Right ventricle myocardium inferior (tissue), 1 donor: Measurements from ENCODE around the gene HMGXB4. TPM values are rescaled to one million over a fixed set of nuclear protein-coding genes. Genes with fewer than 3 reads are reported as not detected.

ENCODE experiments used
- ATAC-seq: fragments of 200-7000 bp; cut with Tn5 transposase; one replicate; pipeline ENCODE4 v1.9.1; 2020; ENCODE audit warnings: mild to moderate bottlenecking, moderate library complexity
- DNase-seq: peaks from one replicate; pipeline ENCODE4 v3.0.0; 2021; ENCODE audit errors: missing footprints
- intact Hi-C: fragments of 100-400 bp; cut with DNase I; formaldehyde crosslinking; loops from one replicate; pipeline ENCODE4 v1.11.0; 2022
- total RNA-seq: library from RNA; stranded (reverse); fragmentation: NEBNext Ultra II Directional; extraction: Animal tissue kit (Norgen Biotek cat#: 25700); gene quantifications from one replicate; pipeline ENCODE4 v1.2.1, GENCODE V29; 2021
- donor health status: DM: no; HTN: yes; CAD: no; lungs with severe emphysema.

The HMGXB4 gene
- total RNA-seq, 1 donor from 2014 or later, result 9.4 TPM

GRCh38 chr22:35319244-35319985 lies 62.1 kb downstream of the HMGXB4 start:
- DNase-seq (peak; percentile 30), ATAC-seq (no peak)
- intact Hi-C loops, result no loop called here

- ATAC-seq (peak; percentile 76), DNase-seq (peak; percentile 74)
- intact Hi-C loops, result no loop called here
Measured at GRCh38 chr22:35322126-35322525, 64.8 kb downstream of the HMGXB4 start.

DNA sequence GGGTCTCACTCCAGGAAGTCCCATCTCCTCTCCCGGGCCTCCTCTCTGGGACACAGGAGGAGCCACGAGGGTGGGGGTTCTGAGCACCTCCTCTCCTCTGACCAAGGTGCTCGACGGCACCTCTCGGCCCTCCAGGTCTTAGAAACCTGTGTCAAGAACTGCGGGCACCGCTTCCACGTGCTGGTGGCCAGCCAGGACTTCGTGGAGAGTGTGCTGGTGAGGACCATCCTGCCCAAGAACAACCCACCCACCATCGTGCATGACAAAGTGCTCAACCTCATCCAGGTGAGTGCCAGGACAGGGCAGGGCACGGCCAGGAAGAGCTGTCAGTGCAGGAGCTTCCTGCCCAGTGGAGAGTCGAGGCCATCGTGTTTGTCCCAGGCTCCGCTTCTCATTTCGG lies 65.6 kb downstream of the HMGXB4 start:
- intact Hi-C loops, result no loop called here
- ATAC-seq (no peak), DNase-seq (peak; percentile 21)

DNA sequence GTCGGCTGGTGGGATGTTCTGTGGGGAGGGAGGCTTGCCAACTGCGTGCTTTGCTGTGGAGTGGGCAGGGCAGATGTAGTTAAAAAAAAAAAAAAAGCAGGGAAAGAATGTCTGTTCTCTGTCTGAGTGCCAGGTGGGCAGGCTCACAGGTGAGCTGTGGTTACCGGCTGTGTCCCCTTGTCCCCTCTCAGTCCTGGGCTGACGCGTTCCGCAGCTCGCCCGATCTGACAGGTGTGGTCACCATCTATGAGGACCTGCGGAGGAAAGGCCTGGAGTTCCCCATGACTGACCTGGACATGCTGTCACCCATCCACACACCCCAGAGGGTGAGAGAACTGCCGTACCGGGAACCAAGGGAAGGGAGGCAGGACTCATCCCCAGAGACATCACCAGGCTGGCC lies 66.0 kb downstream of the HMGXB4 start:
- ATAC-seq (no peak), DNase-seq (no peak)
- intact Hi-C loops, result no loop called here

GRCh38 chr22:35324067-35324466 lies 66.8 kb downstream of the HMGXB4 start:
- ATAC-seq (no peak), DNase-seq (no peak)
- intact Hi-C loops, result no loop called here

GRCh38 chr22:35324762-35325161 lies 67.5 kb downstream of the HMGXB4 start:
- intact Hi-C loops, result no loop called here
- no peak for DNase-seq
- ATAC-seq, result no peak

DNA sequence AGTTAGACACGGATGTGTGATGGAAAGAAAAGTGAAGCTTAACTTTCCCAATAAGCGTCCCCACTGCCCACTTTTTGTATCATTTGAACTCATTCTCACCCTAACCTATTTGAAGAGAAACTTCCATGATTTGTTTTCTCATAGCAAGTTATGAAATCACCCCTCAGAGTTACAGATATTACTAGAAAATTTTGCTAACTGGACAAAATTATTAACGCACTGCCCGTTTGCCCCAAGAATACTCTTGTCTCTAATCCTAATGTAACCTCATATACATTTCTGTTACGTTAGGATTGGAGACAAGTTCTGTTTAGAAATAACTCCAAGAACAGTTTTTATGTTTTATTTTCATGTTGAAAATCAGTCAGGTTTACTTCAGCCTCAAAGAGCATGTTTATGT lies 67.9 kb downstream of the HMGXB4 start:
- ATAC-seq (no peak), DNase-seq (no peak)
- intact Hi-C loops, result no loop called here

DNA sequence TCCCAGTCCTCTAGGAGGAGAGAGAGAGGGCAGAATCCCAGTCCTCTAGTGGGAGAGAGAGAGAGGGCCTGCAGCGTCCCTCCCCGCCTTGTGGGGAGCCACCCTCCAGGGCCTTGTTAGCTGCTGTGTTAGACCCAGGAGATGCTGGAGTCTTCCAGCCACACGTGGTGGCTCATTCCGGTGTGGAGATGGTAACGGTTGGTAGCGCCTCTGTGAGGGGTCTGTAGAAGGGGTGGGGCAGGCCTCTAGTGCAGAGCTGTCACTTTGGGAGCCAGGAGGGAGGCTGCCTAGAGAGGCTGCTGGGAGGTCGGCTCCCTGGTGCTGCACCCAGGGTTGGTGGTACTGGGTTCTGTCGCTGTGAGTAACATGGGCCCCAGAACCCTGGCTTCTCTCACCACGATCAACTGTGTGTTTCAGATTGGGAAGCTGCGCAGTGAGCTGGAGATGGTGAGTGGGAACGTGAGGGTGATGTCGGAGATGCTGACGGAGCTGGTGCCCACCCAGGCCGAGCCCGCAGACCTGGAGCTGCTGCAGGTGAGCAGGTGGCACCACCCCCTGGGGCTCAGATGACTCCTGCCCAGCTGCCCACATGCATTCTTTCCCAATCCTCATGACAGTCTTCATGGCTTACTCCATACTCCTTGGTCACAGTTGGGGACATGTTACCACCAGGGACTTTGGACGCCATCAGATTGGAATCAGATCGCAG lies 69.7 kb downstream of the HMGXB4 start:
- intact Hi-C loops, result no loop called here
- DNase-seq, result no peak
- no peak for ATAC-seq

DNA sequence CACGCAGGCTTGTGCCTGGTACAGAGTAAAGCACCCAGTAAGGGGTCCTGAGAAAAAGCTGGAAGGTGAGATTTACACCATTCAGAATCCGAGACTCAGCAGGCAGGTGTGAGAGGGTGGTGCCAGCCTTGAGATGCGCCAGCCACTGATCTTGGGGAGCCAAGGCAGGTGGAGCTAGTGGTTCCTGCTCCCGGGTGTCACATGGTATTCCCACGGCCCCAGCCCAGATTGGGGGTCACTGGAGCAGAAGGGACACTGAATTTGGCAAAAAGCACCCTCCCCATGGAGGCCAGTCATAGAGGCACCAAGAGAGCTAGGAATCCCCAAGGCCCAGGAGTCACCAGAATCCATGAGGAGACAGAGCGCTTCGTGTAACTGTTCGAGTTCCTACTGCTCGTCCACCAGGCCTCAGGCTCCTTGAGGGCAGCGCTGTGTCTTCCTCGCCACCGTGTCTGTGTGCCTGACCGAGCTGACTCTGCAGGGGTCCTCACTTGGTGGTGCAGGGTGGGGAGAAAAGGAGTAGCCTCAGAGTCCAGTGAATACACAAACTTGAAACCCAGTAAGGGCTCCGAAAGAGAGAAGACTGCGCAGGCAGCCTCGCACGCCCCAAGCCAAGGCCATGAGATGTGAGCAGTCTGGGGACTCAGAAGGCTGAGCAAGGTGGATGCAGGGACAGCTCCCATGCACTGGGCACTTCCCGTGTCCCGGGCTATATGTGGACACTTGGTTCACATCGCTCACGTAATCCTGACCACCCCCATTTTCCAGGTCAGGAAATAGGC lies 70.6 kb downstream of the HMGXB4 start:
- DNase-seq (peak; percentile 63), ATAC-seq (no peak)
- intact Hi-C loops, result no loop called here

DNA sequence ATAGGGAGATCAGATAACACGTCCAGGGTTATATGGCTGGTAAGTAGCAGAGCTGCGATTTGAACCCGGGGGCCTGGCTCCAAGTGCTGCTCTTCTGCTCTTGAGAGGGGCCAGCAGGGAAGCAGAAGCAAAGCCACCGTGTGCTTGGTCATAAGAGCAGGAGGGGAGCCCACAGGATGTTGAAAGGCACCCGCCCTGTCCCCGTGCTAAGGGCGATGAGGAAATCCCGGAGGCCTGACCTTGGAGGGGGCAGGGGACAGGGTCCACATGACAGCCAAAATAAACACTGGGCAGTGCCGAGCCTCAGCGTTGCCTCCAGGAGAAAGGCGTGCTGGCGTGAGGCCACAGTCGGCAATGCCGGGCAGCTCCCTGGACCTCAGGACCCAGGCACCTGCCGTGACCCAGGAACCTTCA lies 71.2 kb downstream of the HMGXB4 start:
- intact Hi-C loops, result no loop called here
- ATAC-seq, result peak; percentile 24

GRCh38 chr22:35329114-35329847 lies 72.0 kb downstream of the HMGXB4 start:
- intact Hi-C loops, result no loop called here
- no peak for ATAC-seq
- DNase-seq, result no peak

More for the DNA sequence above, 71.2 kb downstream of the HMGXB4 start:
- peak; percentile 82 for DNase-seq

GRCh38 chr22:35330258-35330861 lies 73.1 kb downstream of the HMGXB4 start:
- intact Hi-C loops, result loop anchor here (1.0 kb wide), 1 partner anchor 17 kb away; no protein-coding TSS in a partner anchor
- DNase-seq (peak; percentile 94), ATAC-seq (peak; percentile 87)

DNA sequence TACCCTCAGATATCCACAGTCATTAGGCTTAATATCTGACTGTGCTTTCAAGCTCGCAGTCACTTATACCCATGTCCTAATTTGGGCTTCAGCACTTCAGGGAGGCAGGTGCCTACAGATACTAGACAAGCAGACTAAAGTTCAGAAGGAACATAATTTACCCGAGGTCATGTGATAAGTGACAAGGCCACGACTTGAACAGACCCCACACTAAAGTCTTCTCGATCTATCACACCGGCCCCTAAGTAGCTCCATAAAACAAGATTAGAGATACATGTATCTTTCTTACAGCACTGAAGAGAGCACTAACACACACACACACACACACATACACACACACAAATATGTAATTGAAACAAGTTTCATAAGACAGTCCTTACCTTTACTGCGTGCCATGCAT lies 75.0 kb downstream of the HMGXB4 start:
- no peak for DNase-seq
- no peak for ATAC-seq
- intact Hi-C loops, result no loop called here

DNA sequence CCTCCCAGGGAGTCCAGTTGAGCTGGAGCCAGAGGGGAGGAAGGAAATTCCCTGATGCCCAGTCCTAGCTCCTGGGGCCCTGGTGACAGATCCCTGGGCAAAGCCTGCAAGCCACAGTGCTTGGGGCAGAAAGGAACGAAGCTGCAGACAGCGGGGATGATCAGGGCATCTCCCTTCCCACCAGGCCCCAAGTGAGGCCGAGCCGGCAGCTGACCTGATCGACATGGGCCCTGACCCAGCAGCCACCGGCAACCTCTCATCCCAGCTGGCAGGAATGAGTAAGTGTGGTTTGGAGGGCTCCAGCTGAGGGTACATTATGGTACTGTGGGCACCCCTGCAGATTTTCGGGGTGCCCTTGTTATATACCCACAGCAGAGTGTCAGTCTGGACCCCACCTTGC lies 75.9 kb downstream of the HMGXB4 start:
- ATAC-seq (no peak), DNase-seq (peak; percentile 43)
- intact Hi-C loops, result no loop called here

- DNase-seq (peak; percentile 40), ATAC-seq (no peak)
- intact Hi-C loops, result no loop called here
Measured at GRCh38 chr22:35334004-35334403, 76.7 kb downstream of the HMGXB4 start.

GRCh38 chr22:35335468-35335867 lies 78.2 kb downstream of the HMGXB4 start:
- DNase-seq (peak; percentile 13), ATAC-seq (peak; percentile 9)
- intact Hi-C loops, result no loop called here

- DNase-seq (peak; percentile 64), ATAC-seq (peak; percentile 74)
- intact Hi-C loops, result loop anchor here (2.0 kb wide), 1 partner anchor 35 kb away; no protein-coding TSS in a partner anchor
Measured at GRCh38 chr22:35335936-35336781, 78.9 kb downstream of the HMGXB4 start.
